ENCODE measurements around the gene CHST15. TPM values are rescaled to one million over a fixed set of nuclear protein-coding genes. Genes with fewer than 3 reads are reported as not detected.

The CHST15 gene
- total and polyA plus RNA-seq, 2 of the 13 experiments (the other 11 are each of a cell fraction or from before 2014, with no cell fraction given), result 1.4 to 94.7 TPM

GRCh38 chr10:124072106-124072505 lies 21.3 kb downstream of the CHST15 start:
- CTCF ChIA-PET (ENCODE audit: low intra/inter-chr PET ratio, low total read pairs), result no interaction called here
- H3K79me2 ChIP-seq (ENCODE audit: insufficient read depth, low read length), result peaks cover 93% of the 10 kb centered on the region
- 61% methylated on average over 4 of the region's 4 CpGs for WGBS (ENCODE audit: low lambda C conversion rate)
- no peak for TF ChIP-seq SALL2 (CRISPR knock-in tag; IDR thresholded peaks at IDR 0.05)
- no peak for TF ChIP-seq PPARG (CRISPR knock-in tag; conservative IDR thresholded peaks at IDR 0.05)
- no peak for TF ChIP-seq USF2 (IDR thresholded peaks at IDR 0.05; ENCODE audit: low read depth, low read length)
- no peak for TF ChIP-seq USF2 (CRISPR knock-in tag; IDR thresholded peaks at IDR 0.05; ENCODE audit: borderline replicate concordance)
- no peak for TF ChIP-seq HDAC6 (IDR thresholded peaks at IDR 0.05; ENCODE audit: low read depth, low read length)
- no peak for TF ChIP-seq MEF2D (CRISPR knock-in tag; IDR thresholded peaks at IDR 0.05)
- TF ChIP-seq DRAP1 (CRISPR knock-in tag; IDR thresholded peaks at IDR 0.05), result no peak
- peak; percentile 65; the same call in 1 of the 2 replicates for TF ChIP-seq ETV5 (CRISPR knock-in tag; IDR thresholded peaks at IDR 0.05; ENCODE audit: borderline replicate concordance)
- no peak for TF ChIP-seq ZNF773 (CRISPR knock-in tag; IDR thresholded peaks at IDR 0.05; ENCODE audit: borderline replicate concordance)
- TF ChIP-seq ZNF574 (CRISPR knock-in tag; IDR thresholded peaks at IDR 0.05), result no peak
- TF ChIP-seq PAF1 (CRISPR knock-in tag; IDR thresholded peaks at IDR 0.05), result no peak
- TF ChIP-seq ZNF263 (CRISPR knock-in tag; IDR thresholded peaks at IDR 0.05), result no peak
- no peak for TF ChIP-seq ZNF605 (CRISPR knock-in tag; IDR thresholded peaks at IDR 0.05)
- no peak for TF ChIP-seq LCORL (IDR thresholded peaks at IDR 0.05)
- TF ChIP-seq LCORL (CRISPR knock-in tag; IDR thresholded peaks at IDR 0.05), result 0 out of 2 replicates have a peak, but pooled peaks have one; percentile 28
- no peak for TF ChIP-seq IRF1 (CRISPR knock-in tag; IDR thresholded peaks at IDR 0.05; ENCODE audit: low read depth)
- no peak for TF ChIP-seq ZNF513 (CRISPR knock-in tag; conservative IDR thresholded peaks at IDR 0.05)
- TF ChIP-seq KMT2A (CRISPR knock-in tag; IDR thresholded peaks at IDR 0.05), result no peak

More at GRCh38 chr10:124072106-124072505, 21.3 kb downstream of the CHST15 start:
- DNase-seq (ENCODE audit: low spot score) (peak; percentile 38), FAIRE-seq (no peak), ATAC-seq (peak; percentile 88)
- no peak overlapping the region for H3K9ac ChIP-seq (ENCODE audit: insufficient read depth, low read depth, low read length)
- in situ Hi-C loops (cut with HindIII; ENCODE audit: extremely low pct_ligation_motif_present, low pct_unique_long_range_greater_than_20kb) (no loop called here), intact Hi-C loops (cut with micrococcal nuclease; ENCODE audit: unreplicated experiment) (no loop called here)
- peaks cover 11 to 39% of the 10 kb centered on the region in 2 experiments for H3K36me3 ChIP-seq (replicated peaks in 1 of 2; ENCODE audit: control insufficient read depth in 1 of 2, insufficient read depth in 2 of 2, low read length in 2 of 2)
- H4K20me1 ChIP-seq (ENCODE audit: insufficient read depth, low read length), result peaks cover 97% of the 10 kb centered on the region
- H3K27me3 ChIP-seq (ENCODE audit: control insufficient read depth in 1 of 2, insufficient read depth in 2 of 2, low read length in 2 of 2), result no peaks in the 10 kb centered on the region
- peaks cover 94% of the 10 kb centered on the region for H3K4me1 ChIP-seq (ENCODE audit: insufficient read depth, low read length)
- BruUV-seq (replicated peaks), result no TSS peak
- no peak overlapping the region for H3K4me3 ChIP-seq (replicated peaks in 1 of 3; ENCODE audit: insufficient read depth in 1 of 3, low read depth in 2 of 3, low read length in 3 of 3)
- no peak overlapping the region for H3K27ac ChIP-seq (ENCODE audit: extremely low read length, insufficient read depth, low read length)
- POLR2A ChIA-PET, result interaction anchor here (0.7 to 1.5 kb wide), 4 partner anchors 10 to 29 kb away, joined by 3 read pairs; no protein-coding TSS in a partner anchor
- H3K4me2 ChIP-seq (ENCODE audit: low read depth, low read length), result no peak overlapping the region; the same call in 1 of the 2 replicates
- no peak overlapping the region for H2AFZ ChIP-seq (ENCODE audit: low read length)
- H3K9me3 ChIP-seq (ENCODE audit: low read length), result no peaks in the 10 kb centered on the region

Measured in HepG2 (cell line).